CD4-positive, alpha-beta memory T cell (primary cell): ENCODE results near the gene SUSD4. TPM values are rescaled to one million over a fixed set of nuclear protein-coding genes. Genes with fewer than 3 reads are reported as not detected.

Experiments used
- CTCF ChIA-PET: fragments of 350-600 bp; sonication (Branson Sonifier 250); formaldehyde crosslinking; loops from one replicate; lab custom pipeline; 2021; ENCODE audit warnings: inconsistent platforms; ENCODE audit not compliant: partially characterized antibody; lab: Charles Lee
- POLR2A ChIA-PET: fragments of 350-600 bp; sonication (Branson Sonifier 250); formaldehyde crosslinking; loops from one replicate; lab custom pipeline; 2021; ENCODE audit not compliant: partially characterized antibody; lab: Charles Lee
- DNase-seq, 5 donors: peaks; one replicate each; pipeline versions ENCODE4 v3.0.0 to v3.0.0-alpha.2; 2020 to 2022; ENCODE audit warnings: mixed read lengths in 1 of 5
- H3K27ac ChIP-seq: one replicate; pipeline ENCODE4 v1.7.0; 2013; ENCODE audit warnings: low read depth, low read length
- H3K27me3 ChIP-seq: 2 replicates; pipeline ENCODE4 v1.7.0; 2013; ENCODE audit warnings: mild to moderate bottlenecking, low read length, moderate library complexity; ENCODE audit not compliant: insufficient read depth
- H3K36me3 ChIP-seq: 2 replicates; pipeline ENCODE4 v1.7.0; 2013; ENCODE audit warnings: mild to moderate bottlenecking, low read length, moderate library complexity; ENCODE audit not compliant: insufficient read depth
- H3K4me1 ChIP-seq: 2 replicates; pipeline ENCODE4 v1.7.0; 2013; ENCODE audit warnings: mild to moderate bottlenecking, low read length, moderate library complexity; ENCODE audit not compliant: insufficient read depth
- H3K4me3 ChIP-seq, 2 donors: one replicate each; pipeline ENCODE4 v1.7.0; 2013; ENCODE audit warnings: low read length in 2 of 2, mild to moderate bottlenecking in 1 of 2
- H3K9me3 ChIP-seq, 2 donors: one replicate each; pipeline ENCODE4 v1.7.0; 2013; ENCODE audit warnings: low read length in 2 of 2, control low read depth in 1 of 2; ENCODE audit not compliant: control insufficient read depth in 1 of 2
- H3K27ac Mint-ChIP-seq, 7 donors: one replicate each; pipeline ENCODE4 v1.8.0; 2020 to 2021; ENCODE audit warnings: mixed read lengths in 7 of 7, mild to moderate bottlenecking in 6 of 7, inconsistent platforms in 3 of 7, moderate library complexity in 3 of 7
- H3K27me3 Mint-ChIP-seq, 2 donors: one replicate each; pipeline ENCODE4 v1.8.0; 2020 to 2021; ENCODE audit warnings: mixed read lengths in 2 of 2
- H3K36me3 Mint-ChIP-seq, 2 donors: one replicate each; pipeline ENCODE4 v1.8.0; 2020 to 2021; ENCODE audit warnings: mixed read lengths in 2 of 2, inconsistent platforms in 1 of 2, mild to moderate bottlenecking in 1 of 2
- H3K4me1 Mint-ChIP-seq, 4 donors: one replicate each; pipeline ENCODE4 v1.8.0; 2020 to 2021; ENCODE audit warnings: mixed read lengths in 4 of 4, mild to moderate bottlenecking in 1 of 4
- H3K4me3 Mint-ChIP-seq, 8 donors: one replicate each; pipeline ENCODE4 v1.8.0; 2020 to 2021; ENCODE audit warnings: mixed read lengths in 8 of 8, mild to moderate bottlenecking in 7 of 8, moderate library complexity in 6 of 8, inconsistent platforms in 3 of 8
- H3K9me3 Mint-ChIP-seq, 8 donors: one replicate each; pipeline ENCODE4 v1.8.0; 2020 to 2021; ENCODE audit warnings: mixed read lengths in 8 of 8, mild to moderate bottlenecking in 5 of 8, inconsistent platforms in 3 of 8, moderate library complexity in 1 of 8
- intact Hi-C: fragments of 100-400 bp; cut with micrococcal nuclease; formaldehyde crosslinking; loops from one replicate; pipeline ENCODE4 v1.15.1; 2023
- polyA plus RNA-seq, 2 donors: library from polyadenylated mRNA; unstranded; fragments of 300-500 nt; fragmentation: Illumina TruSeq; gene quantifications; one replicate each; pipeline ENCODE4 v1.2.3, GENCODE V29; 2021
- total RNA-seq, 2 experiments: library from RNA; stranded (reverse); gene quantifications; one replicate each; pipeline ENCODE4 v1.2.3, GENCODE V29; 2021

Gene SUSD4
- total and polyA plus RNA-seq, 4 experiments from 2014 or later = 2.9 to 18.5 (median 6.2) TPM

DNA sequence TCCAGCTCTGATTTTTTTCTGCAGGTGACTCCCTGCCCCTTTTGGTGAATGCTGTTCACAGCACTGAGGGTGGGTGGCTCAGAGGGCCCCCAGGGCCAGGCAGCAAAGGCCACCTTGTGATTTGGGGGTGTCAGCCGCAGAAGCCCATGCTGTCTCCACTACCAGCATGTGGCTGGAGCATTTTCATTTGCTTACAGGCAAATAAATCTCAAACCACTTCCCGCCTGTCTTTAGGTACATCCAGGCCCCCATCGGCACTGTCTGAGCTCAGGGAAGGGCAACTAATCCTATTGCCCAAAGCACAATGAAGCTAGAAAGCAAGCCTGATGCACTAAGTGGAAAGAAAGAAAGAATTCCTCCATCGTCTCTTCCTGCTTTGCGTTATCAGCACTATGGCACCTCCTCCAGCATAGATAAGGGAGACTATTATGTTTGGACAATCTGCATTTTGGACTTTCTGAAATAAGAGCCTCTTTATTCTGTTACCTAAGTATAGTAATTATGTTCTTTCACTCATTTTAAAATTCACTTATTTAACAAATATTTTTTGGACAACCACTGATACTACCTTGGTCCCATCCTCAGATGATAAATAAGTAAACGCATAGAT, 120.4 kb downstream of the SUSD4 start:
- H3K4me1 Mint-ChIP-seq = peaks cover 14 to 36% (median 23%) of the 10 kb centered on the region in 4 donors
- intact Hi-C loops = loop anchor here (1.0 kb wide), 1 partner anchor 110 kb away; no protein-coding TSS in a partner anchor
- no peak overlapping the region for H3K4me3 Mint-ChIP-seq
- peaks cover 0 to 4% of the 10 kb centered on the region in 2 donors for H3K36me3 Mint-ChIP-seq
- Histone ChIP-seq H3K36me3 (no peaks in the 10 kb centered on the region), H3K4me3 (no peak overlapping the region), H3K4me1 (peaks cover 29% of the 10 kb centered on the region), H3K27ac (no peak overlapping the region), H3K9me3 (no peaks in the 10 kb centered on the region), H3K27me3 (no peaks in the 10 kb centered on the region)
- ChIA-PET CTCF (interaction anchor here (1.3 to 2.9 kb wide), 2 partner anchors 11 to 110 kb away, joined by 4 to 17 read pairs; no protein-coding TSS in a partner anchor), POLR2A (no interaction called here)
- DNase-seq = no peak
- peak overlapping the region in 1 of 7 donors; percentile 73 for H3K27ac Mint-ChIP-seq
- H3K27me3 Mint-ChIP-seq = peaks cover 4 to 5% of the 10 kb centered on the region in 2 donors
- H3K9me3 Mint-ChIP-seq = peaks cover 0 to 5% (median 0%) of the 10 kb centered on the region in 8 donors

- Mint-ChIP-seq H3K9me3 (peaks cover 0 to 9% (median 3%) of the 10 kb centered on the region in 8 donors), H3K27me3 (peaks cover 4 to 5% of the 10 kb centered on the region in 2 donors), H3K4me3 (no peak overlapping the region), H3K36me3 (peaks cover 0 to 4% of the 10 kb centered on the region in 2 donors), H3K27ac (no peak overlapping the region), H3K4me1 (peaks cover 8 to 30% (median 18%) of the 10 kb centered on the region in 4 donors)
- H3K4me3 ChIP-seq = no peak overlapping the region
- H3K36me3 ChIP-seq = no peaks in the 10 kb centered on the region
- DNase-seq = no peak
- ChIA-PET CTCF (interaction anchor here (1.6 to 2.9 kb wide), 2 partner anchors 109 kb away, joined by 3 to 17 read pairs; no protein-coding TSS in a partner anchor), POLR2A (no interaction called here)
- H3K9me3 ChIP-seq = no peaks in the 10 kb centered on the region
- peaks cover 23% of the 10 kb centered on the region for H3K4me1 ChIP-seq
- no peak overlapping the region for H3K27ac ChIP-seq
- H3K27me3 ChIP-seq = no peaks in the 10 kb centered on the region
- intact Hi-C loops = no loop called here
Observed at GRCh38 chr1:223242971-223243370, 121.0 kb downstream of the SUSD4 start.

- peak overlapping the region in 1 of 7 donors; percentile 57 for H3K27ac Mint-ChIP-seq
- H3K9me3 ChIP-seq = no peaks in the 10 kb centered on the region
- intact Hi-C loops = no loop called here
Observed at GRCh38 chr1:223242382-223242955, 121.5 kb downstream of the SUSD4 start.

GRCh38 chr1:223240122-223240521, 123.9 kb downstream of the SUSD4 start:
- POLR2A ChIA-PET = no interaction called here
- Histone ChIP-seq H3K27me3 (no peaks in the 10 kb centered on the region), H3K4me3 (no peak overlapping the region), H3K4me1 (peaks cover 18% of the 10 kb centered on the region), H3K27ac (no peak overlapping the region), H3K9me3 (no peaks in the 10 kb centered on the region), H3K36me3 (no peaks in the 10 kb centered on the region)
- Mint-ChIP-seq H3K36me3 (no peaks in the 10 kb centered on the region), H3K9me3 (peaks cover 0 to 12% (median 6%) of the 10 kb centered on the region in 8 donors), H3K27me3 (peaks cover 0 to 3% of the 10 kb centered on the region in 2 donors), H3K4me1 (peaks cover 7 to 24% (median 16%) of the 10 kb centered on the region in 4 donors), H3K4me3 (no peak overlapping the region), H3K27ac (peak overlapping the region in 1 of 7 donors; percentile 28)
- CTCF ChIA-PET = no interaction called here
- no peak for DNase-seq
- intact Hi-C loops = no loop called here

More at GRCh38 chr1:223242382-223242955, 121.5 kb downstream of the SUSD4 start:
- peaks cover 0 to 12% (median 4%) of the 10 kb centered on the region in 8 donors for H3K9me3 Mint-ChIP-seq
- peaks cover 4 to 5% of the 10 kb centered on the region in 2 donors for H3K27me3 Mint-ChIP-seq
- H3K4me1 ChIP-seq = peaks cover 18% of the 10 kb centered on the region
- ChIA-PET CTCF (interaction anchor here (1.6 kb wide), 1 partner anchor 109 kb away, joined by 3 read pairs; no protein-coding TSS in a partner anchor), POLR2A (no interaction called here)
- H3K4me1 Mint-ChIP-seq = peaks cover 8 to 28% (median 15%) of the 10 kb centered on the region in 4 donors
- H3K36me3 Mint-ChIP-seq = peaks cover 0 to 4% of the 10 kb centered on the region in 2 donors
- H3K4me3 Mint-ChIP-seq = no peak overlapping the region
- H3K27ac ChIP-seq = no peak overlapping the region
- H3K27me3 ChIP-seq = no peaks in the 10 kb centered on the region
- no peak for DNase-seq
- no peak overlapping the region for H3K4me3 ChIP-seq
- no peaks in the 10 kb centered on the region for H3K36me3 ChIP-seq

DNA sequence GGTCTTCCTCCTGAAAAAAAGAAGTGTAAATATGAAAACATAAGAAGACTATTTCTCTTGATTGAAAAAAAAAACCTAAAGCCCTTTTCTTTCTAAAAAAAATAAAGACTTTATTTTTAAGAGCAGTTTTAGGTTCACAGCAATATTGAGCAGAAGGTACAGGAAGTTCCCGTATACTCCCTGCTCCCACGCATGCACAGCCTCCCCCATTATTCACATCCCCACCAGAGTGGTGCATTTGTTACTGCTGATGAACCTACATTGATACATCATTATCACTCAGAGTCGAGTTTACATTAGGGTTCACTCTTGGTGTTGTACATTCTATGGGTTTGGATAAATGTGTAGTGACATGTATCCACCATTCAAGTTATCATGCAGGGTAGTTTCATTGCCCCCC, 128.9 kb downstream of the SUSD4 start:
- no peaks in the 10 kb centered on the region for H3K36me3 Mint-ChIP-seq
- Histone ChIP-seq H3K27ac (no peak overlapping the region), H3K27me3 (no peaks in the 10 kb centered on the region), H3K4me1 (peaks cover 48% of the 10 kb centered on the region), H3K36me3 (no peaks in the 10 kb centered on the region), H3K9me3 (no peaks in the 10 kb centered on the region), H3K4me3 (no peak overlapping the region)
- H3K4me1 Mint-ChIP-seq = peaks cover 23 to 50% (median 35%) of the 10 kb centered on the region in 4 donors
- H3K27ac Mint-ChIP-seq = no peak overlapping the region
- H3K9me3 Mint-ChIP-seq = peaks cover 0 to 12% (median 6%) of the 10 kb centered on the region in 8 donors
- intact Hi-C loops = loop anchor here (10.0 kb wide), 1 partner anchor 50 kb away; no protein-coding TSS in a partner anchor
- ChIA-PET POLR2A (no interaction called here), CTCF (no interaction called here)
- DNase-seq = no peak
- peaks cover 0 to 1% of the 10 kb centered on the region in 2 donors for H3K27me3 Mint-ChIP-seq
- H3K4me3 Mint-ChIP-seq = no peak overlapping the region

DNA sequence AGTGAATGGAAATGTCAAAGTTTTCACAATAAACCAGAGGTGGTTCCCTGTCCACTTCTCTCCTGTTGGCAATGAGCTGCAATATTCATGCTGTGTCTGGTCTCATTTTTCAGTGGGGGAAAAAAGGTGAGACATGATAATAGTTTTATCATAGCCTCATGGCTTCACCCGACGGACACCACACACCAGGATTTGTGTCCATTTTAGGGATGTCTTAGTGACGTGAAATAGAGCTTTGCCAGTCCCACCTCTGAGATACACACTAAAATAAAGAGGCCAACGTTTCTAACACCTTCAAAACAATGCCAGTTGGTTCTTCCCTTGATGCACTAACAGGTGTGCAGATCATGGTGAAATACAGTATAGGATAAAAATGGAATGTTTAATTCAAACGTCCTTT, 129.4 kb downstream of the SUSD4 start:
- peaks cover 52% of the 10 kb centered on the region for H3K4me1 ChIP-seq
- H3K36me3 ChIP-seq = no peaks in the 10 kb centered on the region
- H3K27ac Mint-ChIP-seq = peak overlapping the region in 3 of 7 donors; percentile 15 to 79 (median 33)
- CTCF ChIA-PET = no interaction called here
- H3K27me3 ChIP-seq = no peaks in the 10 kb centered on the region
- no peaks in the 10 kb centered on the region for H3K9me3 ChIP-seq
- H3K27ac ChIP-seq = no peak overlapping the region
- peaks cover 25 to 56% (median 38%) of the 10 kb centered on the region in 4 donors for H3K4me1 Mint-ChIP-seq
- H3K36me3 Mint-ChIP-seq = no peaks in the 10 kb centered on the region
- no peak overlapping the region for H3K4me3 Mint-ChIP-seq
- POLR2A ChIA-PET = no interaction called here
- H3K27me3 Mint-ChIP-seq = peaks cover 0 to 1% of the 10 kb centered on the region in 2 donors
- no peak for DNase-seq
- no peak overlapping the region for H3K4me3 ChIP-seq
- peaks cover 0 to 12% (median 6%) of the 10 kb centered on the region in 8 donors for H3K9me3 Mint-ChIP-seq
- intact Hi-C loops = loop anchor here (5.0 to 10.0 kb wide), 2 partner anchors 50 to 128 kb away; partner anchors contain the start of gene SUSD4

DNA sequence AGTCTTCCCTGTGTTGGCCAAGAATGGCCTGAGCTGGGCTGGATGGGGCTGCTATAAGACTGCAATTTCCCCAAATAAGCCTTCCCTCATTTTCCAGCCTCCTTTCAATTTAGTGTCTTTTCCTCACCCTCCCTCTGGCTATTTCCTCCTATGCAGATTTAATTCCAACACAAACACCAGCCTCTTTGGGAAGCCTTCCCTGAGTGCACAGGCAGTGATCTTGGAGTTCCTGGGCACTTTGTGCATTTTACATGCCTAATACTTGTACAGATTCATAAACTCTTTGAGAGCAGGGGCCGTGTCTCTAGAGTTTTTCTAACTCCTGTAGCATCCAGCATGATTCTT, 129.8 kb downstream of the SUSD4 start:
- no peak for DNase-seq
- Mint-ChIP-seq H3K4me3 (peak overlapping the region in 1 of 8 donors; percentile 2), H3K4me1 (peaks cover 25 to 60% (median 40%) of the 10 kb centered on the region in 4 donors), H3K27ac (peak overlapping the region in 5 of 7 donors; percentile 47 to 79 (median 53)), H3K36me3 (no peaks in the 10 kb centered on the region), H3K27me3 (peaks cover 0 to 1% of the 10 kb centered on the region in 2 donors), H3K9me3 (peaks cover 0 to 12% (median 6%) of the 10 kb centered on the region in 8 donors)
- ChIA-PET CTCF (no interaction called here), POLR2A (no interaction called here)
- H3K36me3 ChIP-seq = no peaks in the 10 kb centered on the region
- H3K9me3 ChIP-seq = no peaks in the 10 kb centered on the region
- no peak overlapping the region for H3K27ac ChIP-seq
- no peak overlapping the region for H3K4me3 ChIP-seq
- peaks cover 56% of the 10 kb centered on the region for H3K4me1 ChIP-seq
- no peaks in the 10 kb centered on the region for H3K27me3 ChIP-seq
- intact Hi-C loops = loop anchor here (5.0 to 10.0 kb wide), 2 partner anchors 49 to 128 kb away; partner anchors contain the start of gene SUSD4
